A549 (cell line): ENCODE results near the gene DCLK2.

Experiments
- RFX5 ChIP-seq: fragments of 450-650 bp; IDR thresholded peaks from 2 replicates; pipeline ENCODE4 v1.7.1; 2014; ENCODE audit warnings: antibody characterized with exemption, mild to moderate bottlenecking, moderate library complexity
- TF ChIP-seq, protein P1 (sequence below): fragments of >200 bp; sonication (Bioruptor Twin); formaldehyde crosslinking; IDR thresholded peaks from 3 replicates; pipeline ENCODE4 v1.5.1; 2016
- TF ChIP-seq, protein P2 (sequence below): fragments of 200-600 bp; sonication (generic); IDR thresholded peaks from 2 replicates; pipeline ENCODE4 v1.6.1; 2016; ENCODE audit warnings: antibody characterized with exemption, mild to moderate bottlenecking, moderate library complexity

DNA sequence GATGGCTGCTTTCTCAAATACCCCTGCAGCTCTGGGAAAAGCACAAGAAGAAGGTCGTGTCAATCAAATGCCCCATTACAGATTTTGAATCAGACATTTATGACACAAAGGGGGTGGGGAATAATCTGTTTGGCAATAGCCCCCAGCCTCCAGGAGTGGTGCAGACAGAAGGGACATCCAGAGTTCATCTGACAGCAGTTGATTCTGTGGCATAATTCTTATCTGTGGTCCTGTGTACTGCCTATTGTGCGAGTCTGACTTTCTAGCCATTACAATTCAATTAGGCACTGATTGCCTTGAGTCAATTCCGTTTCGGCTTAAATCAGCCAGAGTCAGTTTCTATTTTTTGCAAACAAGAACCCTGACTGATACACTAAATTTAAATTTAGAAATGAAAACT is 28.6 kb upstream of the DCLK2 start:
- TF ChIP-seq RFX5 = no peak
- TF ChIP-seq, protein P1, sequence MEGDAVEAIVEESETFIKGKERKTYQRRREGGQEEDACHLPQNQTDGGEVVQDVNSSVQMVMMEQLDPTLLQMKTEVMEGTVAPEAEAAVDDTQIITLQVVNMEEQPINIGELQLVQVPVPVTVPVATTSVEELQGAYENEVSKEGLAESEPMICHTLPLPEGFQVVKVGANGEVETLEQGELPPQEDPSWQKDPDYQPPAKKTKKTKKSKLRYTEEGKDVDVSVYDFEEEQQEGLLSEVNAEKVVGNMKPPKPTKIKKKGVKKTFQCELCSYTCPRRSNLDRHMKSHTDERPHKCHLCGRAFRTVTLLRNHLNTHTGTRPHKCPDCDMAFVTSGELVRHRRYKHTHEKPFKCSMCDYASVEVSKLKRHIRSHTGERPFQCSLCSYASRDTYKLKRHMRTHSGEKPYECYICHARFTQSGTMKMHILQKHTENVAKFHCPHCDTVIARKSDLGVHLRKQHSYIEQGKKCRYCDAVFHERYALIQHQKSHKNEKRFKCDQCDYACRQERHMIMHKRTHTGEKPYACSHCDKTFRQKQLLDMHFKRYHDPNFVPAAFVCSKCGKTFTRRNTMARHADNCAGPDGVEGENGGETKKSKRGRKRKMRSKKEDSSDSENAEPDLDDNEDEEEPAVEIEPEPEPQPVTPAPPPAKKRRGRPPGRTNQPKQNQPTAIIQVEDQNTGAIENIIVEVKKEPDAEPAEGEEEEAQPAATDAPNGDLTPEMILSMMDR = no peak
- TF ChIP-seq, protein P2, sequence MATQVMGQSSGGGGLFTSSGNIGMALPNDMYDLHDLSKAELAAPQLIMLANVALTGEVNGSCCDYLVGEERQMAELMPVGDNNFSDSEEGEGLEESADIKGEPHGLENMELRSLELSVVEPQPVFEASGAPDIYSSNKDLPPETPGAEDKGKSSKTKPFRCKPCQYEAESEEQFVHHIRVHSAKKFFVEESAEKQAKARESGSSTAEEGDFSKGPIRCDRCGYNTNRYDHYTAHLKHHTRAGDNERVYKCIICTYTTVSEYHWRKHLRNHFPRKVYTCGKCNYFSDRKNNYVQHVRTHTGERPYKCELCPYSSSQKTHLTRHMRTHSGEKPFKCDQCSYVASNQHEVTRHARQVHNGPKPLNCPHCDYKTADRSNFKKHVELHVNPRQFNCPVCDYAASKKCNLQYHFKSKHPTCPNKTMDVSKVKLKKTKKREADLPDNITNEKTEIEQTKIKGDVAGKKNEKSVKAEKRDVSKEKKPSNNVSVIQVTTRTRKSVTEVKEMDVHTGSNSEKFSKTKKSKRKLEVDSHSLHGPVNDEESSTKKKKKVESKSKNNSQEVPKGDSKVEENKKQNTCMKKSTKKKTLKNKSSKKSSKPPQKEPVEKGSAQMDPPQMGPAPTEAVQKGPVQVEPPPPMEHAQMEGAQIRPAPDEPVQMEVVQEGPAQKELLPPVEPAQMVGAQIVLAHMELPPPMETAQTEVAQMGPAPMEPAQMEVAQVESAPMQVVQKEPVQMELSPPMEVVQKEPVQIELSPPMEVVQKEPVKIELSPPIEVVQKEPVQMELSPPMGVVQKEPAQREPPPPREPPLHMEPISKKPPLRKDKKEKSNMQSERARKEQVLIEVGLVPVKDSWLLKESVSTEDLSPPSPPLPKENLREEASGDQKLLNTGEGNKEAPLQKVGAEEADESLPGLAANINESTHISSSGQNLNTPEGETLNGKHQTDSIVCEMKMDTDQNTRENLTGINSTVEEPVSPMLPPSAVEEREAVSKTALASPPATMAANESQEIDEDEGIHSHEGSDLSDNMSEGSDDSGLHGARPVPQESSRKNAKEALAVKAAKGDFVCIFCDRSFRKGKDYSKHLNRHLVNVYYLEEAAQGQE = no peak
